ENCODE measurements around the gene KCNQ5. TPM values are rescaled to one million over a fixed set of nuclear protein-coding genes. Genes with fewer than 3 reads are reported as not detected.
"Not testable (repeated sequence)": the region's sequence is repeated elsewhere in the genome, so short reads cannot be mapped to it uniquely, and the experiment has no call there.

Gene KCNQ5
- total RNA-seq, 1 donor from 2014 or later, result 1.2 TPM

GRCh38 chr6:73180076-73180738 lies 558.3 kb downstream of the KCNQ5 start:
- Mint-ChIP-seq H3K9me3 (no peaks in the 10 kb centered on the region), H3K27me3 (ENCODE audit: low read depth) (peaks cover 26% of the 10 kb centered on the region)

GRCh38 chr6:73180763-73181619 lies 559.1 kb downstream of the KCNQ5 start:
- no peaks in the 10 kb centered on the region for H3K36me3 Mint-ChIP-seq (ENCODE audit: low read depth)
- no peak overlapping the region for H3K27ac Mint-ChIP-seq (ENCODE audit: unreplicated experiment)
- no peak for DNase-seq (ENCODE audit: low read depth, low spot score)
- H3K4me3 Mint-ChIP-seq, result no peak overlapping the region
- peaks cover 4% of the 10 kb centered on the region for H3K4me1 Mint-ChIP-seq
- H3K9me3 Mint-ChIP-seq, result no peaks in the 10 kb centered on the region
- peak; percentile 85 for TF ChIP-seq CTCF (conservative IDR thresholded peaks at IDR 0.05)
- H3K27me3 Mint-ChIP-seq (ENCODE audit: low read depth), result peaks cover 26% of the 10 kb centered on the region

More at GRCh38 chr6:73180076-73180738, 558.3 kb downstream of the KCNQ5 start:
- H3K36me3 Mint-ChIP-seq (ENCODE audit: low read depth), result no peaks in the 10 kb centered on the region
- H3K4me1 Mint-ChIP-seq, result peaks cover 4% of the 10 kb centered on the region
- H3K27ac Mint-ChIP-seq (ENCODE audit: unreplicated experiment), result no peak overlapping the region
- DNase-seq (ENCODE audit: low read depth, low spot score), result no peak
- TF ChIP-seq CTCF (conservative IDR thresholded peaks at IDR 0.05), result no peak
- no peak overlapping the region for H3K4me3 Mint-ChIP-seq

GRCh38 chr6:73182021-73182607 lies 560.2 kb downstream of the KCNQ5 start:
- DNase-seq (ENCODE audit: low read depth, low spot score), result no peak
- Mint-ChIP-seq H3K4me1 (peaks cover 4% of the 10 kb centered on the region), H3K36me3 (ENCODE audit: low read depth) (no peaks in the 10 kb centered on the region), H3K27me3 (ENCODE audit: low read depth) (peaks cover 26% of the 10 kb centered on the region), H3K9me3 (no peaks in the 10 kb centered on the region), H3K27ac (ENCODE audit: unreplicated experiment) (no peak overlapping the region), H3K4me3 (no peak overlapping the region)
- no peak for TF ChIP-seq CTCF (conservative IDR thresholded peaks at IDR 0.05)

- not testable (repeated sequence) for H3K27ac Mint-ChIP-seq (ENCODE audit: unreplicated experiment); H3K4me3 Mint-ChIP-seq; DNase-seq (ENCODE audit: low read depth, low spot score); H3K4me1 Mint-ChIP-seq; H3K36me3 Mint-ChIP-seq (ENCODE audit: low read depth); H3K9me3 Mint-ChIP-seq; H3K27me3 Mint-ChIP-seq (ENCODE audit: low read depth)
Observed at GRCh38 chr6:73193302-73193701, 571.4 kb downstream of the KCNQ5 start.

- no peaks in the 10 kb centered on the region for H3K9me3 Mint-ChIP-seq
- no peaks in the 10 kb centered on the region for H3K27me3 Mint-ChIP-seq (ENCODE audit: low read depth)
- no peak for DNase-seq (ENCODE audit: low read depth, low spot score)
- no peaks in the 10 kb centered on the region for H3K36me3 Mint-ChIP-seq (ENCODE audit: low read depth)
- no peak overlapping the region for H3K4me3 Mint-ChIP-seq
- no peak overlapping the region for H3K27ac Mint-ChIP-seq (ENCODE audit: unreplicated experiment)
- no peak for TF ChIP-seq CTCF (conservative IDR thresholded peaks at IDR 0.05)
- H3K4me1 Mint-ChIP-seq, result no peaks in the 10 kb centered on the region
Observed at GRCh38 chr6:73194744-73195143, 572.9 kb downstream of the KCNQ5 start.
